CD4-positive, alpha-beta T cell (primary cell): ENCODE measurements around the gene RREB1. TPM values are rescaled to one million over a fixed set of nuclear protein-coding genes. Genes with fewer than 3 reads are reported as not detected.

Experiments used
- ATAC-seq: fragments of 200-7000 bp; cut with Tn5 transposase; one replicate; pipeline ENCODE4 v1.10.0; 2022; ENCODE audit warnings: mild to moderate bottlenecking; ENCODE audit not compliant: poor library complexity
- CTCF ChIA-PET: fragments of 350-600 bp; sonication (Branson Sonifier 250); formaldehyde crosslinking; loops from one replicate; lab custom pipeline; 2021; ENCODE audit warnings: antibody characterized with exemption, inconsistent platforms; lab: Charles Lee
- POLR2A ChIA-PET: fragments of 350-600 bp; sonication (Branson Sonifier 250); formaldehyde crosslinking; loops from one replicate; lab custom pipeline; 2021; ENCODE audit warnings: antibody characterized with exemption, inconsistent platforms; lab: Charles Lee
- DNase-seq, 14 experiments: peaks; one replicate each; pipeline ENCODE4 v3.0.0-alpha.2; 2013 to 2020; ENCODE audit warnings: mixed read lengths in 2 of 14
- H3K27ac ChIP-seq, 2 donors: one replicate each; pipeline versions ENCODE4 v1.5.1 to v1.7.0; 2013; ENCODE audit warnings: low read length in 2 of 2, low read depth in 1 of 2, mild to moderate bottlenecking in 1 of 2
- H3K27me3 ChIP-seq, 2 experiments: 1 replicate in 1 of 2; 2 replicates in 1 of 2; pipeline versions ENCODE4 v1.6.1 to v1.7.0; 2013; ENCODE audit warnings: low read length in 2 of 2, control low read depth in 1 of 2, mild to moderate bottlenecking in 1 of 2, moderate library complexity in 1 of 2; ENCODE audit not compliant: insufficient read depth in 2 of 2, control insufficient read depth in 1 of 2
- H3K36me3 ChIP-seq: one replicate; pipeline ENCODE4 v1.6.1; 2013; ENCODE audit warnings: low read length, control low read depth; ENCODE audit not compliant: insufficient read depth
- H3K4me1 ChIP-seq: one replicate; pipeline ENCODE4 v1.6.1; 2013; ENCODE audit warnings: low read length, control low read depth; ENCODE audit not compliant: insufficient read depth
- H3K4me3 ChIP-seq: one replicate; pipeline ENCODE4 v1.5.1; 2013; ENCODE audit warnings: mild to moderate bottlenecking, low read length, moderate library complexity
- H3K9me3 ChIP-seq, 2 experiments: 1 replicate in 1 of 2; 2 replicates in 1 of 2; pipeline versions ENCODE4 v1.6.1 to v1.7.0; 2013; ENCODE audit warnings: low read length in 2 of 2, mild to moderate bottlenecking in 2 of 2, control low read depth in 1 of 2, moderate library complexity in 1 of 2; ENCODE audit not compliant: control insufficient read depth in 1 of 2, insufficient read depth in 1 of 2
- H3K27ac Mint-ChIP-seq: one replicate; pipeline ENCODE4 v1.8.0; 2020; ENCODE audit warnings: mixed read lengths
- H3K27me3 Mint-ChIP-seq: one replicate; pipeline ENCODE4 v1.8.0; 2021; ENCODE audit warnings: mixed read lengths
- H3K36me3 Mint-ChIP-seq: one replicate; pipeline ENCODE4 v1.8.0; 2021; ENCODE audit warnings: low read depth, mixed read lengths
- H3K4me1 Mint-ChIP-seq: one replicate; pipeline ENCODE4 v1.8.0; 2021; ENCODE audit warnings: low read depth, mixed read lengths
- H3K4me3 Mint-ChIP-seq: one replicate; pipeline ENCODE4 v1.8.0; 2020; ENCODE audit warnings: mild to moderate bottlenecking, mixed read lengths
- H3K9me3 Mint-ChIP-seq: one replicate; pipeline ENCODE4 v1.8.0; 2020; ENCODE audit warnings: mixed read lengths
- intact Hi-C, 2 experiments: fragments of 100-400 bp; cut with DNase I in 1 of 2; cut with micrococcal nuclease in 1 of 2; formaldehyde crosslinking; loops; one replicate each; pipeline versions ENCODE4 v1.15.1 to v1.9.0; 2023 to 2025; cut with DNase I, micrococcal nuclease
- total RNA-seq, 174 experiments: library from RNA in 2 of 174; stranded (reverse) in 2 of 174; gene quantifications; one replicate each; pipeline ENCODE4 v1.2.3 and lab custom pipeline; 2021 to 2026
- TF ChIP-seq, protein P1 (sequence below): fragments of 200-600 bp; IDR thresholded peaks from one replicate; pipeline ENCODE4 v1.8.0; 2022; ENCODE audit warnings: antibody characterized with exemption, mild to moderate bottlenecking

RREB1 gene
- total RNA-seq, 2 experiments from 2014 or later = 56.5 to 60.0 TPM

- intact Hi-C loops = loop anchor here in 1 of 2 experiments (2.0 to 5.0 kb wide), 3 partner anchors 30 to 85 kb away; partner anchors contain the start of gene RREB1
- no peak for ATAC-seq
These were observed 29.1 kb downstream of the RREB1 start for GRCh38 chr6:7136859-7137334.

DNA sequence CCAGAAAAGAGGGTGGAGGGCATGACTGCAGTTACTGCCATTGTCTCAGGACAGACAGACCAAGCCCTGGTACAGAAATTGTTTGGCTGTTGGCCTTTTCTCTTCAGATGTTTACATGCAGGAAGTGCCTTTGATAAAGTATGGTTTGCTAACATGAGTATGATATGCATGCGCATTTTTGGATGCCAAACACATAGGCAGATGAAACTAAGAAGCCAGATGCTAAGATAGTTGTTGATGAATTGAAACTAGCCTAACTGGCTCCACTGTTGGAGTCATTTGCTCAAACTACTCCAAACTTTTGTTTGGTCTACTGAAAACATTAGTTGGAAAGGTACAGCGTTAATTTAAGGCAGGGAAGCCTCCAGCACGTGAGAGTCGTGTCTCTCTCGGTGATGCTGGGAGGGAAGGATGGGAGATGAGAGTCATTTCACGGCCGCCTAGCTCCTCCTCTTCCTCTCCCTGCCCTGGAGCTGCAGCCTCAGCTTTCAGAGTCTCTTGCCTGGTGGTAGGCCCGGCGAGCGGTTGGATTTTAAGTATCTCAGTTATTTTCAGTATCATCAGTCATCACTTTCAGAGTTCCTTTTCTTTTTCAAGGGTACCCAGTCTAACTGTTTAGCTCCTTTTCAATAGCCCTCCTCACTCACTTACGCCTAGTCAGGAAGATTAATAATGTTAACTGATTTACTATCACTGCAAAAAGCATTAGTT, 29.7 kb downstream of the RREB1 start:
- H3K9me3 Mint-ChIP-seq = no peaks in the 10 kb centered on the region
- H3K4me1 Mint-ChIP-seq = peaks cover 89% of the 10 kb centered on the region
- Histone ChIP-seq H3K4me1 (peaks cover 40% of the 10 kb centered on the region), H3K27ac (peak overlapping the region; percentile 78 to 89), H3K4me3 (peak overlapping the region; percentile 35), H3K27me3 (no peaks in the 10 kb centered on the region), H3K9me3 (no peaks in the 10 kb centered on the region), H3K36me3 (no peaks in the 10 kb centered on the region)
- peak overlapping the region; percentile 93 for H3K27ac Mint-ChIP-seq
- no peaks in the 10 kb centered on the region for H3K36me3 Mint-ChIP-seq
- H3K4me3 Mint-ChIP-seq = peak overlapping the region; percentile 84
- TF ChIP-seq, protein P1, sequence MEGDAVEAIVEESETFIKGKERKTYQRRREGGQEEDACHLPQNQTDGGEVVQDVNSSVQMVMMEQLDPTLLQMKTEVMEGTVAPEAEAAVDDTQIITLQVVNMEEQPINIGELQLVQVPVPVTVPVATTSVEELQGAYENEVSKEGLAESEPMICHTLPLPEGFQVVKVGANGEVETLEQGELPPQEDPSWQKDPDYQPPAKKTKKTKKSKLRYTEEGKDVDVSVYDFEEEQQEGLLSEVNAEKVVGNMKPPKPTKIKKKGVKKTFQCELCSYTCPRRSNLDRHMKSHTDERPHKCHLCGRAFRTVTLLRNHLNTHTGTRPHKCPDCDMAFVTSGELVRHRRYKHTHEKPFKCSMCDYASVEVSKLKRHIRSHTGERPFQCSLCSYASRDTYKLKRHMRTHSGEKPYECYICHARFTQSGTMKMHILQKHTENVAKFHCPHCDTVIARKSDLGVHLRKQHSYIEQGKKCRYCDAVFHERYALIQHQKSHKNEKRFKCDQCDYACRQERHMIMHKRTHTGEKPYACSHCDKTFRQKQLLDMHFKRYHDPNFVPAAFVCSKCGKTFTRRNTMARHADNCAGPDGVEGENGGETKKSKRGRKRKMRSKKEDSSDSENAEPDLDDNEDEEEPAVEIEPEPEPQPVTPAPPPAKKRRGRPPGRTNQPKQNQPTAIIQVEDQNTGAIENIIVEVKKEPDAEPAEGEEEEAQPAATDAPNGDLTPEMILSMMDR = no peak
- POLR2A ChIA-PET = interaction anchor here (0.7 to 5.4 kb wide), 10 partner anchors 9 to 1542 kb away, joined by 3 to 85 read pairs (median 6); partner anchors contain the start of gene RREB1
- H3K27me3 Mint-ChIP-seq = no peaks in the 10 kb centered on the region
- CTCF ChIA-PET = interaction anchor here (1.4 to 1.9 kb wide), 4 partner anchors 9 to 26 kb away, joined by 5 to 7 read pairs (median 6); no protein-coding TSS in a partner anchor
- intact Hi-C loops = loop anchor here in 1 of 2 experiments (2.0 to 5.0 kb wide), 4 partner anchors 25 to 85 kb away; partner anchors contain the start of gene RREB1
- ATAC-seq (peak; percentile 71), DNase-seq (peak; percentile 41 to 82 (median 56))

More at GRCh38 chr6:7136859-7137334, 29.1 kb downstream of the RREB1 start:
- Mint-ChIP-seq H3K9me3 (no peaks in the 10 kb centered on the region), H3K4me3 (peak overlapping the region; percentile 84), H3K27ac (peak overlapping the region; percentile 93), H3K27me3 (no peaks in the 10 kb centered on the region), H3K36me3 (no peaks in the 10 kb centered on the region), H3K4me1 (peaks cover 93% of the 10 kb centered on the region)
- Histone ChIP-seq H3K9me3 (no peaks in the 10 kb centered on the region), H3K27ac (peak overlapping the region; percentile 78 to 89), H3K4me3 (no peak overlapping the region), H3K4me1 (peaks cover 40% of the 10 kb centered on the region), H3K36me3 (no peaks in the 10 kb centered on the region), H3K27me3 (no peaks in the 10 kb centered on the region)
- TF ChIP-seq, protein P1 = no peak
- DNase-seq = peak in 2 of 14 experiments; percentile 59 to 61
- POLR2A ChIA-PET = interaction anchor here (0.7 to 5.4 kb wide), 8 partner anchors 9 to 1542 kb away, joined by 3 to 85 read pairs (median 7); partner anchors contain the start of gene RREB1
- CTCF ChIA-PET = interaction anchor here (0.6 to 1.9 kb wide), 4 partner anchors 10 to 173 kb away, joined by 3 to 6 read pairs (median 6); no protein-coding TSS in a partner anchor

GRCh38 chr6:7138046-7138531, 30.3 kb downstream of the RREB1 start:
- peaks cover 41% of the 10 kb centered on the region for H3K4me1 ChIP-seq
- TF ChIP-seq, protein P1 = no peak

More at GRCh38 chr6:7138046-7138531, 30.3 kb downstream of the RREB1 start:
- DNase-seq (no peak), ATAC-seq (no peak)
- ChIA-PET CTCF (interaction anchor here (1.4 to 1.5 kb wide), 3 partner anchors 8 to 27 kb away, joined by 6 to 7 read pairs (median 6); no protein-coding TSS in a partner anchor), POLR2A (interaction anchor here (0.6 to 5.4 kb wide), 9 partner anchors 8 to 1543 kb away, joined by 3 to 85 read pairs (median 5); partner anchors contain the start of gene RREB1)
- Mint-ChIP-seq H3K27ac (peak overlapping the region; percentile 93), H3K9me3 (no peaks in the 10 kb centered on the region), H3K27me3 (no peaks in the 10 kb centered on the region), H3K4me1 (peaks cover 88% of the 10 kb centered on the region), H3K36me3 (no peaks in the 10 kb centered on the region), H3K4me3 (peak overlapping the region; percentile 84)
- intact Hi-C loops = loop anchor here in 1 of 2 experiments (2.0 to 5.0 kb wide), 3 partner anchors 25 to 86 kb away; no protein-coding TSS in a partner anchor
- H3K9me3 ChIP-seq = no peaks in the 10 kb centered on the region
- no peak overlapping the region for H3K4me3 ChIP-seq
- H3K27me3 ChIP-seq = no peaks in the 10 kb centered on the region
- H3K36me3 ChIP-seq = no peaks in the 10 kb centered on the region
- peak overlapping the region; percentile 78 to 89 for H3K27ac ChIP-seq
